ENCODE measurements around the gene ZMYND10.

The ZMYND10 gene

DNA sequence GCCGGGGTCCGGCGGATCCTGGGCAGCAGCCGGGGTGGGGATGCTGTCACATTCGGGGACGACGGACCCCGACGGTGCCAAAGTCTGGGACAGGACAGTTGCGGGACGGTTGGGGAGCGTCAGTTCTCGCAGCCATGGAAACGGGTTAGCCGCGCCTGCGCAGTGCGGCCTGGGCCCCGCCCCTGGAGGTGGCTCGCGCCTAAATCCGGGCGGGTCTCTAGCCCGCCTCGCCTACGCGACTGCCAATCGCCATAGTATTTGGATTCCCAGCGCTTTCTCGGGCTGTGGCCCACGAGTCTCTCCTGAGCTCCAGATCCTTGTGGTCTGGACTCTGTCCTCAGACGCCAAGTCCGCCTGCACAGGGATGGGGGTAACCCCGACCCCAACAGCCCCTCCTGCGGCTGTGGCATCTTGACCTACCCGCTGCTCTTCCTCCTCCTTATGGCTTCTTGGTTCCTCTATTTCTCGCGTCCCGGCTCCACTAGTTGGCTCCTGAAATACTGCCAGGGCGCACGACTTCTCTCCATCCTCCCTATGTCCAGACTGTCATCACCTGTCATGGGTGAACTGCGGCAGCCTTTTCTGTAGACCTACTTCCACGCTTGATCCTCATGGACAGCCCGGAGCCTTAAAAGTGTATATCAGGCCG is at the start of gene ZMYND10:
ZMYND10 (minus strand) TSS at position 147 of the 649 bp plus-strand sequence. CDS start 153 bp downstream, outside the sequence.
- Mint-ChIP-seq H3K27ac (peak within 1 kb of the TSS; percentile 36), H3K36me3 (ENCODE audit: low read depth) (peaks cover 20% of the 10 kb centered on the region), H3K4me1 (ENCODE audit: low read depth) (peaks cover 39% of the 10 kb centered on the region), H3K4me3 (peak within 1 kb of the TSS; percentile 85), H3K27me3 (ENCODE audit: low read depth) (no peaks in the 10 kb centered on the region), H3K9me3 (no peaks in the 10 kb centered on the region)

DNA sequence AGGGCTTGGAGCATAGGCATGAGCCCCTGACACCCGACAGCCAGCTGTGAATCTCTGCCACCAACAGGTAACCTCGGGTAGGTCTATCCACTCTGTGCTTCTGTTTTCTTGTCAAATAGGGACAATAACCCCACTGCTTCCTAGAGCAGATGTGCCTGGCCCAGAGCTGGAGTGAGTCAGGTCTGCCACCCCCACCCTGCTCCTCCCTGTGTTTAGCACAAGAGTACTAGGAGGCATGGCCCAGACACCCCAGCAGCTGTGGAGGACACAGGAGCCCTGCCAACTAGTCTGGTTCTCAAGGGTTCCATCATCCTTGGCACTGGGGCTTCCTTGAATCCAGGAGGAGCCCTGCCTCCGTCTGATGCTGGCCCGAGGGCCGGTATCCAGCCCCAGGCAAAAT is 47.5 kb upstream of the ZMYND10 start:
- Mint-ChIP-seq H3K9me3 (no peaks in the 10 kb centered on the region), H3K36me3 (ENCODE audit: low read depth) (no peaks in the 10 kb centered on the region), H3K4me1 (ENCODE audit: low read depth) (peaks cover 4% of the 10 kb centered on the region), H3K27ac (no peak overlapping the region), H3K4me3 (no peak overlapping the region), H3K27me3 (ENCODE audit: low read depth) (no peaks in the 10 kb centered on the region)

DNA sequence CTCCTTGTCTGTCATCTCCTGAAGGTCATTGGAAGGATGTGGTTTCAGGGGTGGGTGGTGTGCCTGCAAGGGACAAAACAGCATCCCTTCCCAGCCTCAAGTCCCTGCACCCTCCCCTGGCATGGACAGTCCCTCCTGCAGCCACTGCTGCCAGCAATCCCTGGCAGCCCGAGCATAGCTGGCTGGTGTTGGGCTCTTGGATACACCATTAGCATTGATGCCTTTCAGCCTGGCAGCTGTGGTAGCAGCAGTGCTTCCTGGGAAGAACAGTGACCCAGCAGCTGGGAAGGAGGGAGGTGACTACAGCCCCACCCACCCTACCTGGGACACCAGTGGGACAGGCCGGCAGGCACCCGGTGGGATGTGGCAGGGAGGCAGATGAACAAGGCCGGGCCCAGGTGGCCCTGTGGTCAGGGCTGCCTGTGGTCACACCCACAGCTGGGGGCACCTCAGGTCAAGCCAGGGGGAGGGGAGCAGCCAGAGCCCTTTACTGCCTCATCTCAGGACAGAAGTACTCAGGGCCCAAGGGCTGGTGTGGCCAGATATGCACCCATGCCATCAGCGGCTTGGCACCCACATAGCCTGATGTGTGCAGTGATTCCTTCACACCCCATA is 46.7 kb upstream of the ZMYND10 start:
- Mint-ChIP-seq H3K27ac (peak overlapping the region; percentile 60), H3K4me3 (no peak overlapping the region), H3K27me3 (ENCODE audit: low read depth) (no peaks in the 10 kb centered on the region), H3K36me3 (ENCODE audit: low read depth) (no peaks in the 10 kb centered on the region), H3K4me1 (ENCODE audit: low read depth) (peaks cover 4% of the 10 kb centered on the region), H3K9me3 (no peaks in the 10 kb centered on the region)

DNA sequence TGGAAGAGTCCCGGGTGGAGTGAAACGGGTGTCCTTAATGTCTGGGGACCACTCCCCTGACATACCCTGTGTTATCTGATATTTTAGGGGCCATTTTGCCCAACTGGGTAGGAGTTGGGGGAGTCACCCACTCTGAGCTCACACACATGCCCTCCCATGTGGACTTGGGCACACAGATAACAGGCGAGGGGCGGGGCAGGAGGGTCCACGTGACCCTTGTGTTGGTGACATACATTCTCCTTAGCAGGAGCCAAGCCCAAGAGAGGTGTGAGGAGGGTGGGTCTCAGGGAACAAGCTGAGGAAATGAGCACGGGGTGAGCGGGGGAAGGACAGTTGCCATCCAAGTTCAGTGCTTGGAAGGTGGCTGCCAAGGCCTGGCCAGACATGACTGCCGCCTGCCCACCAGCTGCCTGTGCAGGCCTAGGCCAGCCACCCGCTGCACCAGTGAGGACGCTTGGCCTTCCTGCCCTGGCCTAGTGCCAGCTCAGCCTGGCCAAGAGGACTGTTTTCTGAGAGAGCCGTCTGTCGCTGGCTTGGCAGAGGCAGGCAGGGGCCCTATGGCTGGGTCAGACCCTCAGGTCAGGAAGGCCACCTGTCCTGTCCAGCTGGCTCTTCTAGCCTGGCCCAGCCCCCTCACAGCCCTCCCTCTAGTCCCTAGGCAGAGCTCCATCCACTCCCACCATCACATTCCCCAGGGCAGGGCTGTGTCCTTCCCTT is 45.1 kb upstream of the ZMYND10 start:
- Mint-ChIP-seq H3K4me1 (ENCODE audit: low read depth) (peaks cover 4% of the 10 kb centered on the region), H3K27me3 (ENCODE audit: low read depth) (no peaks in the 10 kb centered on the region), H3K27ac (no peak overlapping the region), H3K36me3 (ENCODE audit: low read depth) (no peaks in the 10 kb centered on the region), H3K4me3 (no peak overlapping the region), H3K9me3 (no peaks in the 10 kb centered on the region)

DNA sequence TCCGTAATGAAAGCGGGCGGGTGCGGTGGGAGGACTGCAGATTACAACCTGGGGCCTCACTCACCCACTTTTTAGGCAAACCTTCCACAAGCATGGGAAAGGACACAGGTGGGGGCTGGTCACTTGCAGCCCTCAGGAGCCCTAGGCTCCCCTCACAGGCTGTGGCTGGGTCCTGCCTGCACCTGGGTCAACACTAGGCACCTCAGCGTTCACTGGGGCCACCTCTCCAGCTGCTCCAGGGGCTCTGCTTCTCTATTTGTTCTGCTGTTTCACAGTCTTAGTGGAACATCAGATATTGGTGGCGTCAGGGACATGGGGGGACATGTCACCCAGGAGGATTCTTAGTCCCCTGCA is 43.9 kb upstream of the ZMYND10 start:
- no peak overlapping the region for H3K27ac Mint-ChIP-seq
- H3K4me3 Mint-ChIP-seq, result no peak overlapping the region
- H3K4me1 Mint-ChIP-seq (ENCODE audit: low read depth), result peaks cover 4% of the 10 kb centered on the region
- no peaks in the 10 kb centered on the region for H3K36me3 Mint-ChIP-seq (ENCODE audit: low read depth)
- H3K27me3 Mint-ChIP-seq (ENCODE audit: low read depth), result no peaks in the 10 kb centered on the region
- no peaks in the 10 kb centered on the region for H3K9me3 Mint-ChIP-seq

DNA sequence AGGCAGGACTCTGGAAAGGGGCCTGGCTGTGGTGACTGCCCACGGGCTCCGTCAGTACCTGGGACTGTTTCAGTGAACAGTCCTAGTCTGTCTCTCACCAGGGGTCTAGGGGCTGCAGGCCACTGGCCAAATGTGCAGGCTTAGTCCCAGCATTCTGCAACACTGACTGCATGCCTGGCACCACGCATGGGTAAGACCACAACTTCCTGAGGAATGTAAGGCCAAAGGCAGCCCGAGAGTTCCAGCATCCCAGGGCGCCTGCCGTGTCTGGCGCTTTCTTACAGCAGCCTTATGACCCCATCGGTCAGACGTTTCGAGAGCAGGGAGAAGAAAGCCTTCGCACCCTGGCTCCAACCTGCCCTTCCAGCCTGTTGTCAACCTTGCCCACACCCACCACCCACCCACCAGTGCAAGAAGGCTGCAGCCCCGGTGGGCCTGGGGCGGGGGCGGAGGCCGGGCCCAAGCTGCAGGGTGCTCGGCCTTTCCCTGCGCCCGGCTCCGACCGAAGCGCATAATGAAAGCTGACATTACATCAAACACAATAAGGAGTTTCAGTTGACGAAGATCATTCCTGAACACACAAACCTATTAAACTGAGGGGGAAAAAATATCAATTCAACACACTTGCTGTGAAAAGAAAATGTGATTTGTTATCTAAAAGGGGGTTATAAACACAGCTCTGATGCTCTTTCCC is 43.3 kb upstream of the ZMYND10 start:
- no peak overlapping the region for H3K4me3 Mint-ChIP-seq
- H3K4me1 Mint-ChIP-seq (ENCODE audit: low read depth), result peaks cover 4% of the 10 kb centered on the region
- H3K27ac Mint-ChIP-seq, result no peak overlapping the region
- no peaks in the 10 kb centered on the region for H3K27me3 Mint-ChIP-seq (ENCODE audit: low read depth)
- no peaks in the 10 kb centered on the region for H3K9me3 Mint-ChIP-seq
- no peaks in the 10 kb centered on the region for H3K36me3 Mint-ChIP-seq (ENCODE audit: low read depth)

DNA sequence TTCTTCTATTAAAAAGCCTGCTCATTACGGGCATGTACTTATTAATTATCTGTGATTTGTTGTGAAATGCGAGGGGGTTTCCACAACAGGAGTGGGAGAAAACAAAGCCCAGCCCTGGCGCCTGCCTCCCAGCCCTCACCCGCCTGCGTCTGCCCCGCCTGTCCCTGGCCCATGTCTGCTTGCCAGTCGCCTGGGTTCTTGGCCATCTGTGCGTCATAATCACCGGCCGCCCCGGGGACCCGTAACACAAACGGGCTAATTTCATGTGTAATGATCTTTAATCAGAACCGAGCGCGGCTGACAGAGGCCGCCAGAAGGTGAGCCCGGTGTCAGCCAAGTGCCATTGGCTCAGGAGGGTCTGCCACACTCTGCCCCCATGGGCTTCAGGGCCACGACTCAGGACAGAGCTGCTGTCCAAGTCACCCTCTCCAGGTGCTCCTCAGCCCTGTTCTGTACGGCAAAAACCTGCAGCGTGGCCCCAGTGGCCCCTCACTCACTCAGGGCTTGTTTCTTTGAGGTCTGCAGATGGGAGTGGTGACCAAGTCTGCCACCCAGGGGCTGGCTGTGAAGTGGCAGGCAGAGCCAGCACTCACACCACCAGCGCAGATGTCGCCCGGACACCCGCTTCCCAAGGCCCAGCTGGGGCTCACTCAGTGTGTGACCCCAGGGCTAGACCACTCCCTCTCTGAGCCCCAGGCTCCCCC is 42.6 kb upstream of the ZMYND10 start:
- no peaks in the 10 kb centered on the region for H3K9me3 Mint-ChIP-seq
- H3K4me1 Mint-ChIP-seq (ENCODE audit: low read depth), result peaks cover 4% of the 10 kb centered on the region
- H3K36me3 Mint-ChIP-seq (ENCODE audit: low read depth), result no peaks in the 10 kb centered on the region
- H3K27ac Mint-ChIP-seq, result no peak overlapping the region
- H3K27me3 Mint-ChIP-seq (ENCODE audit: low read depth), result no peaks in the 10 kb centered on the region
- no peak overlapping the region for H3K4me3 Mint-ChIP-seq

DNA sequence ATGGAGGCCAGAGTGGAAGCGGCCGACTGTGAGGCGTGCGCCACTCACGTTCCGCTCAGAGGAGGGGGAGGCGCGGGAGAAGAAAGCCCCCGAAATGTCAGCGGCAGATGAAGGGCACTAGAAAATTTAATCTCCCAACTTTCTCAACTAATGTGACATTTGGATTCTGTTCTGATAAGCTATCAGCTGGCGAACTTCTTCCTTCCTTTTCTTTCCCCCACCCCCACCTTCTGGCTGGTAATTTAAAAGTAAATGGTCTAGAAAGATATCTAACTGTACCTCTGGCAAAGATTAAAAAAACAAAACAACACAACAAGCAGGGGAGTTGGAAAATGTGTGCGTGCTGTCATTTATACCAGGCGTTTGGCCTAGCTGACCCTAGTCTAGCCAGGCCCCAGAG is 40.2 kb upstream of the ZMYND10 start:
- H3K4me1 Mint-ChIP-seq (ENCODE audit: low read depth), result no peaks in the 10 kb centered on the region
- H3K9me3 Mint-ChIP-seq, result no peaks in the 10 kb centered on the region
- no peaks in the 10 kb centered on the region for H3K27me3 Mint-ChIP-seq (ENCODE audit: low read depth)
- H3K36me3 Mint-ChIP-seq (ENCODE audit: low read depth), result no peaks in the 10 kb centered on the region
- no peak overlapping the region for H3K4me3 Mint-ChIP-seq
- H3K27ac Mint-ChIP-seq, result no peak overlapping the region

DNA sequence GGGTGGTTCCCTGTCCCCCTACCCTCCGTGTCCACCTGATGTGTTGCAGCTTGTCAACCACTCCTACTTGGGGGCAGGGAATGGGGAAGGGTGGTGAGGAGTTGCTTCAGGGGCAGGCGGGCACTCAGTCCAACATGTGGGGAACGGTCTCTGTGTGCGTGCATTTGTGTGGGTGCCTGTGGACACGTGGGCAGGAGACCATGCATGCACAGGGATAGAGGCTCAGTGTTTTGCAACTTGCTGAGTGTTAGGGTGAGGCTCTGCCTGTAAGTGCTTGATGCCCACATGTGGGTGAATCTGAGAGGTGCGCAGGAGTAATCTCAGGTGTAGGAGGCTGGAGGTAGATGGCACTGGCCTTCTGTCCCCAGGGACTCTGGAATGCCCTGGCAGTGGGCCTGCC is 38.2 kb upstream of the ZMYND10 start:
- Mint-ChIP-seq H3K27ac (no peak overlapping the region), H3K27me3 (ENCODE audit: low read depth) (no peaks in the 10 kb centered on the region), H3K4me3 (no peak overlapping the region), H3K9me3 (no peaks in the 10 kb centered on the region), H3K36me3 (ENCODE audit: low read depth) (no peaks in the 10 kb centered on the region), H3K4me1 (ENCODE audit: low read depth) (no peaks in the 10 kb centered on the region)

DNA sequence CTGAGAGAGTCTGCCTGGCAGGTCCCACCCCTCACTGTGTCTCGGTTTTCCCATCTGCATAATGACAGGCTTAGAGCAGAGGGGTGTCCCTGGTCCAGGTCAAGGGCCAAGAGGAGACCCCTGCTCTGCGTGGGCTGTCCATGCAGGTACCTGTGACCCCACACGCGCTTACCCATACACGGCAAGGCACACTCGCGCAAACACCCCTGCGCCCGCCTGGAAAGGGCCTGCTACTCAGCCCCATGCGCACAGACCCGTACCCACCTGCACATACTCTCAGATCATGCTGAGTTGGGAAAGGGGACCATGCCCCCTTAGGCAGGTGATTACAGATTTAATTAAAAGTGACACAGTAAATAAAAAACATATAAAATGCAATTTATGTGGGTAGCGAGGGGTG is 37.2 kb upstream of the ZMYND10 start:
- H3K4me1 Mint-ChIP-seq (ENCODE audit: low read depth), result no peaks in the 10 kb centered on the region
- no peaks in the 10 kb centered on the region for H3K27me3 Mint-ChIP-seq (ENCODE audit: low read depth)
- H3K9me3 Mint-ChIP-seq, result no peaks in the 10 kb centered on the region
- H3K4me3 Mint-ChIP-seq, result no peak overlapping the region
- H3K27ac Mint-ChIP-seq, result no peak overlapping the region
- H3K36me3 Mint-ChIP-seq (ENCODE audit: low read depth), result no peaks in the 10 kb centered on the region

DNA sequence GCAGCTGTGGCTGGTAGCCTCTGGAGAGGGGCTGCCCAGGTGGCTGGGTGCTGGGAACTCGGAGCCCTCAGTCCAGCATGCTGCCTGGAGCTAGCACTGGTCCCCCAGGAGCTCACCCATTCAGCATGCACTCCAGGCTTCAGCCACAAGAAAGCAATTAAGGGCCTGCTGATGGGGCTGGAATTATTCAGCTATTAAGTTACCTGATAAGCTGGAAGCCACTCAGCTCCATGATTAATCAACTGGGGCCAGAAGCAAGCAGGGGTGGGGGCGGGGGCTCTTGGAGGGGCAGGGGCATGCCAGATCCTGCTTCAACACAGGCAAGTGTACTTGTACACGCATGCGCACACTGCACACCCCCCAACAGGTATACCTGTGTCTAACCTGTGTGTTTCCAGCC is 35.9 kb upstream of the ZMYND10 start:
- no peaks in the 10 kb centered on the region for H3K4me1 Mint-ChIP-seq (ENCODE audit: low read depth)
- H3K4me3 Mint-ChIP-seq, result no peak overlapping the region
- H3K27me3 Mint-ChIP-seq (ENCODE audit: low read depth), result no peaks in the 10 kb centered on the region
- H3K9me3 Mint-ChIP-seq, result no peaks in the 10 kb centered on the region
- no peak overlapping the region for H3K27ac Mint-ChIP-seq
- no peaks in the 10 kb centered on the region for H3K36me3 Mint-ChIP-seq (ENCODE audit: low read depth)

DNA sequence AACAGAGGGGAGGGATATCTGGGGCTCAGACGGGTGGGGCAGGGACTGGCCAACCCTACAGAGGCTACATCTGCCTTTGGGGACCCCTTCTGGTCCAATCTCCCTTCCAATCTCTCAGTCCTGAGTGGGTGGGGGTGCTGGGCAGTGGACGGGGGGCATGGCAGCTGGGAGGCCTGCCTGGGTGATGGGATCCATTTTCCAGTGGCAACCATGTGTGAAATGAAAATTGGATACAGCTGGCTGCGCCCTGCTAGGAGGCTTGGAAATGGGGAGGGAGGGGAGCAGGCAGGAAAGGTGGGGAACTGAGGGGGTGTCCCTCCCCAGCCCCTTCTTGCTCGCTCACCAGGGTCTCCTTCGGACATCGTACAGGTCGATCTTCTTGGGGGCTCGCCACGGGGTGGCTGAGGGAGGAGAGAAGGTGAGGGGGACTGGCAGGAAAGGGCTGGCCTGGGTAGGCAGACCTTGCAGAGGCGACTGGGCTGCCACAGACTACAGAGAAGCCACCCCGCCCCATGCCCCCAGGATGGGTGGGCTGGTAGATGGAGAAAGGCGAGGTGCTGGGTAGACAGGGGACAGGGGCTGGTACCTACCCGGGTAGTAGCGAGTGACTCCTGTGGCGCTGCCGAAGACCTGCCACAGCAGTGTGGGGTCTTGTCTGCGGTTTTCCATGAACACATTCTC is 35.0 kb upstream of the ZMYND10 start:
- no peaks in the 10 kb centered on the region for H3K9me3 Mint-ChIP-seq
- H3K36me3 Mint-ChIP-seq (ENCODE audit: low read depth), result no peaks in the 10 kb centered on the region
- no peak overlapping the region for H3K27ac Mint-ChIP-seq
- no peaks in the 10 kb centered on the region for H3K4me1 Mint-ChIP-seq (ENCODE audit: low read depth)
- H3K27me3 Mint-ChIP-seq (ENCODE audit: low read depth), result no peaks in the 10 kb centered on the region
- H3K4me3 Mint-ChIP-seq, result no peak overlapping the region

DNA sequence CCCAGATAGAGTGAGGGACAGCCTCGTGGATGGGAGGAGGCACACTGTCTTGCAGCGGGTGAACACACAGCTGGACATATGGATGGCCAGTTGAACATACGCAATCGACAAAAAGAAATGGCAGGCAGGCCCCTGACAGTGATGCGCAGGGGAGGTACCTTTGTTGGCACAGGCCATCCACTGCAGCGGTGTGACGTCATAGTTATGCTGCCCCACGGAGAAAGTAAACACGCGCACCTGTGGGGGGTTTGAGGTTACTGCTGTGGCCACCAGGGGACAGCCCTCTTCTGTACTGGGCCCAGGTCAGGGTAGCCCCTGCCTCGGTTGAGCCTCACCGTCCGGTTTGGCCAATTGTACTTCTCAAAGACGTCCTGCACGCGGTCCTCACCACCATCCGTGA is 33.2 kb upstream of the ZMYND10 start:
- no peak overlapping the region for H3K27ac Mint-ChIP-seq

DNA sequence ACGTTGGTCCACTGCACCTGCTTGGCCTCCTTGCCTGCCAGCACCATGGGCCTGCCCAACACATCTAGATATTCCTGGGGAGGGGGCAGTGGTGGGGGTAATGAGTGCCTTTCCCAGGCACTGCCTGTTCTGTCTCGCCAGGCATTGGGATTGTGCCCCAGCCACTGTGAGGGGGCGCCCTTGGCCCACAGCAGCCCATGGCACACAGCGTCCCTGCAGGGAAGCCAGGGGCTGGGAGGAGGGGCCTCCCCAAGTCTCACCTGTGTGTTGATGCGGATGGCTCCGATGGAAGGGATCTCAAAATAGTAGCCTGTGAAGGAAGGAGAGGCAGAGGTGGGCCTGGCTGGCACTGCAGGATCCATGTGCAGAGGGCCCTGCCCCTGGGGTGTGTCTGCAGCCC is 32.5 kb upstream of the ZMYND10 start:
- Mint-ChIP-seq H3K27ac (no peak overlapping the region), H3K36me3 (ENCODE audit: low read depth) (no peaks in the 10 kb centered on the region), H3K9me3 (no peaks in the 10 kb centered on the region), H3K27me3 (ENCODE audit: low read depth) (no peaks in the 10 kb centered on the region), H3K4me3 (no peak overlapping the region), H3K4me1 (ENCODE audit: low read depth) (peaks cover 2% of the 10 kb centered on the region)

More for the DNA sequence above, 33.2 kb upstream of the ZMYND10 start:
- no peaks in the 10 kb centered on the region for H3K36me3 Mint-ChIP-seq (ENCODE audit: low read depth)
- H3K27me3 Mint-ChIP-seq (ENCODE audit: low read depth), result no peaks in the 10 kb centered on the region
- H3K4me3 Mint-ChIP-seq, result no peak overlapping the region
- H3K9me3 Mint-ChIP-seq, result no peaks in the 10 kb centered on the region
- no peaks in the 10 kb centered on the region for H3K4me1 Mint-ChIP-seq (ENCODE audit: low read depth)
